ENCODE results near the gene FSIP1. TPM values are rescaled to one million over a fixed set of nuclear protein-coding genes. Genes with fewer than 3 reads are reported as not detected.

FSIP1 gene
- total RNA-seq, 1 donor from 2014 or later: 14.7 TPM

DNA sequence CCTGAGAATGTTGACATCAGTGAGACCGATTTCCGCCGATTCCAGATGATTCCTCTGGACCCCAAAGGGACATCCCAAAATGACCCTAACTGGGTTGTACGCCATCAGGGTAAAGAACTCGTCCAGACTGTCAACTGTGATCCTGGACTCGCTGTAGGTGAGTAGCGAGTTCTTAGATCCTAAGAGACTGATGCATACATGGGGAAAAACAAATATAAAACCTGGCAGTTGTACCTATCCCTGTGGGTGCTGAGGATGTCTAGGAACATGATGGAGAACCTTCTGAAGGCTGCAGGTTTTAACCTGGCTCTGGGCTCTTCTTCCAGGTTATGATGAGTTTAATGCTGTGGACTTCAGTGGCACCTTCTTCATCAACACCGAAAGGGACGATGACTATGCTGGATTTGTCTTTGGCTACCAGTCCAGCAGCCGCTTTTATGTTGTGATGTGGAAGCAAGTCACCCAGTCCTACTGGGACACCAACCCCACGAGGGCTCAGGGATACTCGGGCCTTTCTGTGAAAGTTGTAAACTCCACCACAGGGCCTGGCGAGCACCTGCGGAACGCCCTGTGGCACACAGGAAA is 189.5 kb downstream of the FSIP1 start:
- DNase-seq: no peak

DNA sequence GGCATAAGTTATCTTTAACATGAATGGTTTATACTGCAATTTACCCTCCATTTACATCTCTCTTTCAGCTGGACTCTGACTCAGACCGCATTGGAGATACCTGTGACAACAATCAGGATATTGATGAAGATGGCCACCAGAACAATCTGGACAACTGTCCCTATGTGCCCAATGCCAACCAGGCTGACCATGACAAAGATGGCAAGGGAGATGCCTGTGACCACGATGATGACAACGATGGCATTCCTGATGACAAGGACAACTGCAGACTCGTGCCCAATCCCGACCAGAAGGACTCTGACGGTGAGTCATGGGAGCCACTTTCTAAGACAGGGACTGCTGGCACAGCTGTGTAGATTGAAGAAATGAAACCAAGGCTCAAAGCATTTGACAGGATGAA is 190.1 kb downstream of the FSIP1 start:
- no peak for DNase-seq

DNA sequence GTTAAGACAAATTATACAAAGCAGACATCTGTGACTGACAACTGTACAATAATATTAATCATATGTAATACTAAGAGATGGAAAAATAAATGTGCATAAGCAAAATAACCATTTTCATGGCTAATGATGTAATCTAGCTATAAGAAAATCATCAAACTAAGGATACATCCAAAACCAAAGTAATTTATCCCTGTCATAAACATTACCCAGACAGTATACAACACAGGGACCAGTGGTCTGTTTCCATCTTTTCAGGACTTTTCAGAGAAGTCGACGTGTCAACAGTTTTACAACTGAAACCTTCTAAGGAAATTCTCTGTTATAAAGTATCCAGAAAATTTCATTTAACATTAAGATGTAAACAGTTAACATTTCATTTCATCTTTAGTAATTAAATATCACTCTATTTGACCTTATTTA is 190.7 kb downstream of the FSIP1 start:
- DNase-seq: no peak

DNA sequence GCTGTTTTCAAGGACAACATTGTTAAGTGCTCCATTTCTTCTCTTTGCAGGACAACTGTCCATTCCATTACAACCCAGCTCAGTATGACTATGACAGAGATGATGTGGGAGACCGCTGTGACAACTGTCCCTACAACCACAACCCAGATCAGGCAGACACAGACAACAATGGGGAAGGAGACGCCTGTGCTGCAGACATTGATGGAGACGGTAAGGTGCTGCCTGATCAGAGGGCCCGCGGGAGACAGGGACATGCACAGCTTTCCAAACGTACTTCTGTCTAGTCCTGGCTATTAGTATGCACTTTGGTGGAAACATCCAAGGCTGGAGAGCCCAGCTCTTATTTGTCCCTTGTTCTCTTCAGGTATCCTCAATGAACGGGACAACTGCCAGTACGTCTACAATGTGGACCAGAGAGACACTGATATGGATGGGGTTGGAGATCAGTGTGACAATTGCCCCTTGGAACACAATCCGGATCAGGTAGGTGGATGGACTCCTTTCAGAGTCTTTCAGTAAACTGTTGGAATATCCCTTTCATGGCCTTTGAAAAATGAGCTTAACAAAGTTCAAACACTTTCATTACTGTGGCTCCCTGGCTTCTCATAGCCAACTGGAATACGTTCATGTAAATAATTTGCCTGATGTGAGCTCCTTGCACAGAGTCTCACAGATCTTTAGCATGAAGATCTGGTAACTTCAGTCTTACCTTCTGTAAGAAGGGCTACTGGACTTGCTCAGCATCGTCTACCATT is 191.3 kb downstream of the FSIP1 start:
- no peak for DNase-seq

DNA sequence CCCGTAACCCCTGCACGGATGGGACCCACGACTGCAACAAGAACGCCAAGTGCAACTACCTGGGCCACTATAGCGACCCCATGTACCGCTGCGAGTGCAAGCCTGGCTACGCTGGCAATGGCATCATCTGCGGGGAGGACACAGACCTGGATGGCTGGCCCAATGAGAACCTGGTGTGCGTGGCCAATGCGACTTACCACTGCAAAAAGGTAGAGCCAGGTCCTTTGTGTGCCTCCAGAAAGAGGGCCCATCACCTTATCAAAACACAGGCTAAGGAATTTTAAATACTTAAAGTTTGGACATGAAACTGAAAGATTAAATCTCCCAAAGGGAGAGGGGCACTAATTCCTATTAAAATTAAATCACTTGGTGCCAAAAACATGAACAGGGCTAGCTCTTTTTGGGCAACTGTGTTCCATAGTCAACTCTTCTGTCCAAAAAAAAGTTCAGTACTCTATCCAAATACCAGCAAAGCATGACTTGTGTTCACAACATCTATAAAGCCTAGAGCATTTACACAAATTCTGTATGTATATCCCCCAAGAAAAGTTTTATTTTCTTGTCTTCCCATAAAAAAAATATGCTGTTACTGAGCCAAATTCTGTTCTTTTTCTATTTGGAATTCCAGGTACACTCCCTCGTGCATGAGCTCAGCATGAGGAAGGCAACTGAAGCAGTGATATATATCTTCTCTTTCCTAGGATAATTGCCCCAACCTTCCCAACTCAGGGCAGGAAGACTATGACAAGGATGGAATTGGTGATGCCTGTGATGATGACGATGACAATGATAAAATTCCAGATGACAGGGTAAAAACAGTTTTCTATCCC is 192.6 kb downstream of the FSIP1 start:
- DNase-seq: no peak

DNA sequence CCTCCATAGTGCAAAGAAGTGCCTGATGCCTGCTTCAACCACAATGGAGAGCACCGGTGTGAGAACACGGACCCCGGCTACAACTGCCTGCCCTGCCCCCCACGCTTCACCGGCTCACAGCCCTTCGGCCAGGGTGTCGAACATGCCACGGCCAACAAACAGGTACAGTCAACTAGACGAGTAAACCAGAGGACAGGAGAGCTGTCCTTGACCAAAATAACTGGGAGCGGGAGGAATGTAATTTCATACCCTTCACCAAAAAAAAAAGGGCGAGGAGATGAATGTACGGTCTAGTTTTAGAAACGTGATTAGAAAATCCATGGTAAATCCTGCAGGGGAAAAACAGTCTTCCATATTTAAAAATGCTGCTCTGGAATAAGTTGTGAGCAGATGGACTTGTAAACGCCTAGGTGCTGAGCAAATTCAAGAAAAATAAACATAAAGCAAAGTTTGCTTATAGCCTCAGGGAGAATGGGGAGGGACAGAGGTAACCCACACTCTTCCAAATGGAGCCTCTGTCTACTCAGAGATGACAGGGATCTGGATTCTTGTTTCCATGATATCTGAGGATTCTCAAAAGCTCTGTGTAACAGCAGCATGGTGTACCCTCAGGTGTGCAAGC is 193.3 kb downstream of the FSIP1 start:
- DNase-seq: no peak

DNA sequence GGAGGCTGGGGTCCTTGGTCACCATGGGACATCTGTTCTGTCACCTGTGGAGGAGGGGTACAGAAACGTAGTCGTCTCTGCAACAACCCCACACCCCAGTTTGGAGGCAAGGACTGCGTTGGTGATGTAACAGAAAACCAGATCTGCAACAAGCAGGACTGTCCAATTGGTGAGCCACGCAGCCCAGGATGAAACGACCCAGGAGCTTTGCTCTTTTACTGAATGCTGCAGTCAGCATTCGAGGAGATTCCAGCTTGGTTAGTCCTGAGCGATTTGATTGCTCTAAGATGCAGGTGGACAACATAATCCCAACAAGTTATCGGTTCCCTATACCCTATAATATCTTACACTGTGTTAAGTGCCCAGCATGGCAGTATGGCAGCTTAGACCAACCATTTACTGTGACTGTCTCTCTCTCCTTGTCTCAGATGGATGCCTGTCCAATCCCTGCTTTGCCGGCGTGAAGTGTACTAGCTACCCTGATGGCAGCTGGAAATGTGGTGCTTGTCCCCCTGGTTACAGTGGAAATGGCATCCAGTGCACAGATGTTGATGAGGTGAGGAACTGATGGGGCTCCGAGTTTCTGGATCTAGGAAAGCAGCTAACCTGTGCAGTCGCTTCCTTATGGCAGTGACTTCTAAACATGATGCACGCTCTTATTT is 194.0 kb downstream of the FSIP1 start:
- DNase-seq: no peak

DNA sequence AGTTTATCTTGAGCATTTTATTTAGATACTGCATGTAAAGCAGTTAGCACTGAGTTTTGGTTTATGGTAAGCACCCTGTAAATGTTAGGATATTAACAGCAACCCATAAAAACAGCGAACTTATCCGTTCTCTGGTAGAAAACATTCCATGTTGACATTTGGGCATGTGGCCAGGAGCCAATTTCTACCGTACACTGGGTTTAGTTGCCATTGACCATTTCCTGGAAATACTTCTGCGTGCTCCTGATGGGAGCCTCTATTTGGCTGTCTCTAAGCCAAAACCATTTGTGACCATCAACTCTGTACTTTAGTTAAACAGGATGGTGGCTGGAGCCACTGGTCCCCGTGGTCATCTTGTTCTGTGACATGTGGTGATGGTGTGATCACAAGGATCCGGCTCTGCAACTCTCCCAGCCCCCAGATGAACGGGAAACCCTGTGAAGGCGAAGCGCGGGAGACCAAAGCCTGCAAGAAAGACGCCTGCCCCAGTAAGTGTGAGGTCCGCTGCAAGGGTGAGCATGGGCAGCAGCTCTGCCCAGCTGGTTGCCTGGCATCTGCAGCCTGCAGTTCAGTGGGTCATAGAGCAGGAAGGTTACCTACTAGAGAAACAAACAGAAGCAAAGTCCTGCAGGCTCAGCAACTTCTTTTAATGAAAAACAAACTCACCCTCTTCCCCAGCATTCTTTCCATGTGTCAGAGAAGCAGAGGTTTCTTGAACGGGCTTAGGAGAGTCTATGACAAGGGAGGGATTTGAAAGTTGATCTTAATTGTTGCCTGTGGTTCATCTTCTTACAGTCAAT is 194.7 kb downstream of the FSIP1 start:
- no peak for DNase-seq

DNA sequence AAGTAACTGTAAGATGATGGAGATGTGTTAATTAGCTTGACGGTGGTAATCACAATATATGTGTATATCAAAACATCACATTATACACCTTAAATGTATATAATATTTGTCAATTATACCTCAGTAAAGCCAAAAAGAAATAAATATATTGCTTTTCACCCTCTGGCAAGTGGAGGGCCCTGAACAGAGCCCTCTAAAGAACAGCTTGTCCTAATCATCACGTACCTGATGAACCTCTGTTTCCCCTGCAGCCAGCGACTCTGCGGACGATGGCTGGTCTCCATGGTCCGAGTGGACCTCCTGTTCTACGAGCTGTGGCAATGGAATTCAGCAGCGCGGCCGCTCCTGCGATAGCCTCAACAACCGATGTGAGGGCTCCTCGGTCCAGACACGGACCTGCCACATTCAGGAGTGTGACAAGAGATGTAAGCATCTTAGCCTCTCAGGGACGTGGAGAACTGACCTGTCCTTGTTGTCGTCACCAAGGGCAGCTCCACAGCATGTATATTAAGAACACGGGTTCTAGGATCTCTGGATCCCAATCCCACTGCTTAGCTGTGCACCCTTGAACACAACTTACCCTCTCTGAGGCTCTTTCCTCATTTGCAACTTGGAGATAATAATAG is 195.4 kb downstream of the FSIP1 start:
- no peak for DNase-seq

DNA sequence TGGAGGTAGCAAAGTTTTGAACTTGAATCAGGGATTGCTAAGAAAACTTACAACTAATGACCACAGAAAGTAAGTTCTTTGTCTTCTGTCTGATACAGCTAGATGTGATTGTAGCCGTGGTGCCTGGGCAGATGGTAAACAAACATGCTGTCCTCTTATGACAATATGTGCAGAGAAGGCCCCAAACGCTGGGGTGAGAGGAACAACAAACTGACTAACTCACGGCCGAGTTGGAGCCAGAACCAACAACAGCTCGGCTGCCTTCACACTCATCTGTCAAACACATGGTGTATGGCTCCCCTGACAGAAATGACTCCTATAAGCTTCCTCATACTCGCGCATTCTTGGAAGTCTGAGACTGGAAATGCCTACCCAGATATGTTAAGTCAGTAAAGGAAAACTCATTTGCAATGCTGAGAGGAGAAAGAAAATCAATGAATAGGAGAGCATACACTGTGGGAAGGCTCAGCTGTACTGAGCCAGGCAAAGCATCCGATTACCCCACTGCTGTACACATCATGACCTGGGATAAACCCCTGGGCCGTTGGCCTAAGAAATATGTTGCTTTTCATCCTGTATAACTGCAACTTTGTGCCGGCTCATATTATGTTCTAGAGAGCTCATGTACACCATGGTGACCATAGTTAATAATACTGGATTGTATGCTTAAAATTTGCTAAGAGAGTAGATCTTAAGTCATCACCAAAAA is 196.1 kb downstream of the FSIP1 start:
- DNase-seq: no peak

DNA sequence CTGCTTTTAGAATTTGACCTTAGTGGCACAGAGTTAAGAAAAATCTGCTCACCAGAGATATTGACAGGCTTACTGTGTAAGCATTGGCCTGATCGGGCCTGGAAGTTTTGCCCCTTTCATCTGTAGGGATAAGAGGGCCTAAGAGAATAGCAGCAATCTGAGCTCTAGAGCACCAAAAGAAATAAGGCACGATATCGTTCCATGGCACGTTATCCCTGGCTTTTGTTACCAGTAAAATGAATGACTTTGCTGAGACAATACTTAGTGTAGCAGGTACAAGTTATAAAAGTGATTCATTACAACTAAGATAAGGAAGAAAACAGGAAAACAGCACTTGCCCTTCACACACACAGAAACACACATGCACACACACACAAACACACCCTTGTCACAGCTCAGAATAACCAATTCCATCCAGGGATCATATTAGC is 196.8 kb downstream of the FSIP1 start:
- DNase-seq: no peak

DNA sequence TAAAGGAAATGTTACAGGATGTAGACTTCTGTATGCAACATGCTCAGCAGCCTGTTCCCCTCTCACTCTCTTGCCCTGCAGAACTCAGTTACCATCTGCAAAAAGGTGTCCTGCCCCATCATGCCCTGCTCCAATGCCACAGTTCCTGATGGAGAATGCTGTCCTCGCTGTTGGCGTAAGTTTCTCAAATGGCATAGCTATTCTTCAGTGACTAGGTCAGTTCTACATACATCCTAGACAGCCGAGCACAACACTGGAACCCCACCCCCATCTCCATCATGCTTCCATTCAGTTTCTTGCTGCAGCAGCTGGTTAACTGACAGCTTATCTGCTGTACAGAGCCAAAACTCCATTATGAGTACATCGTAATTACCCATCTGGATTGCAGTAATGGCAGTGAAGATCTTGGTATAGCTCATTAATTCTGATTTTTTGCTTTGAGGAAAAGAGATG is 197.2 kb downstream of the FSIP1 start:
- DNase-seq: no peak

DNA sequence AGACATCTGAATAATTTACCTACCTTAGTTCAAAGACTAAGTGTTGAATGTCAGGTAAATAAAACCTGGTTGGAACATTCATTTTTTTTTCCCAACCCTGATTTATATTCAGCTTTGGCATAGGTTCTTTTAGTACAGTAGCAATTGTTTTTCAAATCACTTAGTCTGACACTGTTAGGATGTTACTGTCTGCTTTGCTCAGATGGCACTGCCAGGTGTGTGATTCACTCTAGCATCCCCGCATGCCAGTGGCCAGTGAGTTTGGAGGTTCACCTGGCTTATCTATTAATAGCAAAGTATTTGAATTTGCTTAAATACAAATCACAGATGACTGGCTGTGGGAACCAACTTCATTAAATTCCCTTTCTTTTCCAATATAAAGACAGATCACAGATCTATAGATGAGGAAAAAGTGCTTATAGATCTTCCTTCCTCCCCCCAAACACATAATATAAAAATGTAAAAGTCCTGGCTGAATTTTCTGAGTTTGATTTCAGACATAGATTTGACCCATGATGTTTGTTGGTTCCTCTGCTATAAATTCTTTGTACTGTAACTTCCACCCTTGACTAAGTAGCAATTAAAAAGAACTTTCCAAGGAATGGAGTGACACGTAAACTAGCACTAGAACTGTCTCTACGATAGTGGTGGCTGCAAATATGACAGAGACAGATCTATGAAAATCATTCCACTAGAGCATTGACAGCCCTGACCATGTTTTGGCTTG is 197.8 kb downstream of the FSIP1 start:
- no peak for DNase-seq

DNA sequence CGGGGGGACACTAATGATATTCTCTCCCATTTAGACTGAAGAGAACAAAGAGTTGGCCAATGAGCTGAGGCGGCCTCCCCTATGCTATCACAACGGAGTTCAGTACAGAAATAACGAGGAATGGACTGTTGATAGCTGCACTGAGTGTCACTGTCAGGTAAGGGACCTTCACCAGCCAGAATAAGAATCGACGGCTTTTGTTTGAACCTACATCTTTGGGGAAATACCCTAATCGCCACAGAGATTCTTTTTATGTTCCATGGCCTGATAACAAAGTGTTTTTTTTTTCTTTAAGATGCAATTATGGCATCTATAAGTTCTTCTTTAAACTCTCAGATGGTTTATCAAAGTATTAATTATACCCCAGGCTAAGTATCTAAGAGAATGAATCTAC is 198.4 kb downstream of the FSIP1 start:
- DNase-seq: no peak

DNA sequence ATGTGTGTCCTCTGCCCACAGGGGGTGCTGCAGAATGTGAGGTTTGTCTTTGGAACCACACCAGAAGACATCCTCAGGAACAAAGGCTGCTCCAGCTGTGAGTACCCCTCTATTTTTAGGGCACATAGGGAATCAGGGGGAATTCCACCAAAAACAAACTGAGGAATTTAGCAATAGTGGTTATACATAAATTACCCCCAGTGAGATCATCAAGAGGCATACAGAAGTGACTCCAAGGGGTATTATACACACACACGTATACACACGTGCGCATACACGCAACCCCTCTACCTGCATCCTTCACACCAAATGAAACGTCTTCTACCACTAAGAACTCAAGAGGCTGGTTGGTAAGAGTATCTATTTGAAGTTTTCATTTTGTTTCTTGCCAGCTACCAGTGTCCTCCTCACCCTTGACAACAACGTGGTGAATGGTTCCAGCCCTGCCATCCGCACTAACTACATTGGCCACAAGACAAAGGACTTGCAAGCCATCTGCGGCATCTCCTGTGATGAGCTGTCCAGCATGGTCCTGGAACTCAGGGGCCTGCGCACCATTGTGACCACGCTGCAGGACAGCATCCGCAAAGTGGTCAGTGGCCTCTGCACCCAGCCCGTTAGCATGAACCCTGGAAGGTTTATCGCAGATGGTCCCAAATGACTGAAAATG is 198.9 kb downstream of the FSIP1 start:
- no peak for DNase-seq

DNA sequence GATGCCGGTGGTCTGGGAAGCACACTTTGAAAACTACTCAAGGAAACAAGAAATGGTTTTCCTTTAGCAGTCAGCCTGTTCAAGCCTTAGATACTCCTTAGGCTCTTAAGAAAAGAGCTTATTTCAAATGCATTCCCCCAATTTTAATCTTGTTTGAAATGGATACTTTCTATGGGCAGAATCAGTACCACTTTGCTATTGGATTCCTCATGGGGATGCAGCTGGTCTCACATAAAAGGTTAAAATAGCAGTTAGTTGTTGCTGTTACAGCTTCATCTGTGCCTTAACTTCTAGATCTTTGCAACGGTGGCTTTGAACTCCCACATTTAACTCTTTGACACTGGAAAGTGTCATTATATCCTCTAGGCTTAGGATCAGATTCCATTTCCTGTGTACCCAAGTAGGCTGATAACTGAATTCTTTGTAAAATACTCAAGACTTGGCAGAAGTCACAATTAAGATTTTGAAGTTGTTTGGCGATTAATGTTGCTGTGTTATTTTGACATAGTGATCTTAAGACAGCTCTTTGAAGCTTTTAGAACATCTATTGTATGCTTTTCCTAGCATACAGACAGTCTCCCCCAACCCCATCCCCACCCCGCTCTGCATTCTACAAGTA is 199.6 kb downstream of the FSIP1 start:
- DNase-seq: no peak

DNA sequence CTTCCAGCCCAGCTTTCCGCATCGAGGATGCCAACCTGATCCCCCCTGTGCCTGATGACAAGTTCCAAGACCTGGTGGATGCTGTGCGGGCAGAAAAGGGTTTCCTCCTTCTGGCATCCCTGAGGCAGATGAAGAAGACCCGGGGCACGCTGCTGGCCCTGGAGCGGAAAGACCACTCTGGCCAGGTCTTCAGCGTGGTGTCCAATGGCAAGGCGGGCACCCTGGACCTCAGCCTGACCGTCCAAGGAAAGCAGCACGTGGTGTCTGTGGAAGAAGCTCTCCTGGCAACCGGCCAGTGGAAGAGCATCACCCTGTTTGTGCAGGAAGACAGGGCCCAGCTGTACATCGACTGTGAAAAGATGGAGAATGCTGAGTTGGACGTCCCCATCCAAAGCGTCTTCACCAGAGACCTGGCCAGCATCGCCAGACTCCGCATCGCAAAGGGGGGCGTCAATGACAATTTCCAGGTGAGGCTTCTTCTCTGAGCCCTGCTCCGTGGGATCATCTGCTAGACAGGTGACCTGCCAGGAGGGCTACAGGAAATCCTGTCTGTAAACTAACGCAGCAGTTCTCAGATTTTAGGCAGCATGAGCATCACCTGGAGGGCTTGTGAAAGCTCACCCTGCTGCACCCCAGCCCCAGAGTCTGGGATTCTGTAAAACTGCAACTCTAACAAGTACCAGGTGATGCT is 200.2 kb downstream of the FSIP1 start:
- DNase-seq: no peak

DNA sequence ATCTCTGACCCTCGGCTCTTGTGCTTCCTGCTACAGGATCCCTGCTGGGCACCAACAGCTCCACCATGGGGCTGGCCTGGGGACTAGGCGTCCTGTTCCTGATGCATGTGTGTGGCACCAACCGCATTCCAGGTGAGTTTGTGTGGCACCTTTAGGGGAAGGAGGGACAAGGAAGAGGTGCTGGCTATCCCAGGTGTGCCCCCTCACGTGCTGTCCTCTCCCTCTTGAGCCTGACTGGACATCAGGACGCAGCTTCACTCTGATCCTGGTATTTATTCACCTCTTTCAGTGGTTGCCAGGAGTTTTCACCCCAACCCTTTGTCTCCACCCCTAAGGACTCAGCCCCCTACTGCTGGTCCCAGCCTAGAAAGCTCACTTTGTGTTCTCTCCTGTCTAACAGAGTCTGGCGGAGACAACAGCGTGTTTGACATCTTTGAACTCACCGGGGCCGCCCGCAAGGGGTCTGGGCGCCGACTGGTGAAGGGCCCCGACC is 200.8 kb downstream of the FSIP1 start:
- no peak for DNase-seq
